ENCODE results near the gene CTIF.

Gene CTIF

DNA sequence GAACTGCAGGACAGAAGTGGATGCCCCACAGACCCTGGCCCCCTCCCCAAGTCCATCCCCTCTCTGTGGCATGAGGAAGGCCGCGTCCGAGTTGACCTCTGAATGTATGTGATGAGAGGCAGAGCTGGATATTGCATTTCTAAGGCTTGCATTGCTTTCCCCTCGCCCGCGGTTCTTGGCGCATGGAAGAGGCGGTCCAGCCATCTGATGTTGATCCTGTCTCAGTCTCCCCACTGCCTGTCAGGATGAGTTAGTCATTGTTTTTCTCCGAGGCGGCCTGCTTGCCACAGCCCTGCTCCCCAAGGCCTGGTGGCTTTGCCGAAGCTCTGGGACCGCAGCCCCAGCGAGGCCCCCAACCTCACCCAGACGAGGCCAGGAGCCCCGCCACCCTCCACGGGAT, 323.3 kb downstream of the CTIF start:
- no peak for FAIRE-seq
- no peak for TF ChIP-seq TAF1 (IDR thresholded peaks at IDR 0.05; ENCODE audit: low read depth, low read length)
- TF ChIP-seq POLR2AphosphoS5 (IDR thresholded peaks at IDR 0.05; ENCODE audit: low read depth, low read length), result no peak
- TF ChIP-seq POU2F2 (IDR thresholded peaks at IDR 0.05; ENCODE audit: low read depth, low read length), result no peak
- no peak for TF ChIP-seq POLR2A (IDR thresholded peaks at IDR 0.05; ENCODE audit: low read depth, low read length)
- TF ChIP-seq PAX5 (IDR thresholded peaks at IDR 0.05; ENCODE audit: insufficient read depth, low read length, severe bottlenecking), result no peak
- no peak for TF ChIP-seq SPI1 (IDR thresholded peaks at IDR 0.05; ENCODE audit: low read depth, low read length)

DNA sequence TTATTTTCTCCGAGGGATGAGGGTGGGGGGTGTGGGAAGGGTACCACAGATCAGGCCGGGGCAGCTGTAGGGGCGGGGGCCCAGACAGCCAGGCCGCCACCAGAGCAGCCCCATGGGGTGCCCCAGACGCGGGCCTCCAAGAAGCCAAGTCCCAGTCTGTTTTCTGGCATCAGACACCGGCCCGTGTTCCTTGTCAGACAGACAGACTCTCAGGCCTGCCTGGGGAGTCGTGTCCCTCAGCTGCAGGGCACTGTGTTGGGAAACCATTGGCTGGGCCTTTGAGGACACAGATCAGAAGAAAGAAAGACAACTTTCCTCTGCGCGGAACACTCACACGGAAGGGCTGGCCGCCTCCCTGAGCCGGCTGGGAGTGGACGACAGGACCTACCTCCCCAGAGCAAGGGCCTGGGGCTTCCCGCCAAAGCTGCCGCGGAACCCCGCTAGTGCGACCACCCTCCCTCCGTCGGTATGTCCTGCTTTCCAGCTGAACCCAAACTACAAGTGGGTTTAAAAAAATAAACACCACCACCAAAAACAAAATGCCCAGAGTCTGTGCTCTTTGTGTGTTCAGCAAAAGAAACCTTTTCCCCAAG, 323.9 kb downstream of the CTIF start:
- no peak for DNase-seq (ENCODE audit: insufficient read length, low spot score)
- no peak for FAIRE-seq
- TF ChIP-seq POLR2AphosphoS5 (IDR thresholded peaks at IDR 0.05; ENCODE audit: low read depth, low read length) (no peak), SPI1 (IDR thresholded peaks at IDR 0.05; ENCODE audit: low read depth, low read length) (no peak), TAF1 (IDR thresholded peaks at IDR 0.05; ENCODE audit: low read depth, low read length) (no peak), POLR2A (IDR thresholded peaks at IDR 0.05; ENCODE audit: low read depth, low read length) (no peak), POU2F2 (IDR thresholded peaks at IDR 0.05; ENCODE audit: low read depth, low read length) (no peak), PAX5 (IDR thresholded peaks at IDR 0.05; ENCODE audit: insufficient read depth, low read length, severe bottlenecking) (no peak)

More for the DNA sequence above, 323.3 kb downstream of the CTIF start:
- no peak for DNase-seq (ENCODE audit: insufficient read length, low spot score)

DNA sequence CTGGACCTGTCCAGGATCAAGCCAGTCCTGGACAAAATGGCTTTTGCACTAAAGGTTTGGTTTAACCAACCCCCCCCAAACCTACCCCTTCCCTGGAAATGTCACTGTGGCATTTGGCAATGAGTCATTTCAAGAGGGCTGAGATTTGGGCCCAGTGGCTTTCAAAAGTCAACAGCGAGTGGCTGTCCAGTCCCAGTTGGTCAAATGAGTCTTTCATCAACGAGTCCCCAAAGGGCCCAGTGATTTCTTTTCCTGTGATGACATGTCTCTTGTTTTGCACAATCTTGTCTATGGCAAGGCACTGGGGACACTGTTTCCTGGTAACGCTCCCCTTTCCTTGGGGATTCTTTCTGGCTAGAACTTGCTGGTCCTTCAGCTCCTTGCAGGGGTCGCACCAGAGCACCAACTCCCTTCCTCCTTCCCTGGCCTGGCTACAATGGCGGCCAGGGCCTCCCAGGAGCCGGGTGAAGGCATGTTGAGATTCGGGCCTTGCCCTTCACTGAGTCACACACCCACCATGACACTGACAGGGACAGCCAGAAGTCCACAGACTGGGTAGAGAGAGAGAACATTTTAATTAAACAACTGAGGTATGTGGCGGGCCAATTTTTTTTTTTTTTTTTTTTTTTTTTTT, 324.7 kb downstream of the CTIF start:
- DNase-seq (ENCODE audit: insufficient read length, low spot score), result no peak
- TF ChIP-seq TAF1 (IDR thresholded peaks at IDR 0.05; ENCODE audit: low read depth, low read length) (no peak), SPI1 (IDR thresholded peaks at IDR 0.05; ENCODE audit: low read depth, low read length) (no peak), POLR2AphosphoS5 (IDR thresholded peaks at IDR 0.05; ENCODE audit: low read depth, low read length) (no peak), PAX5 (IDR thresholded peaks at IDR 0.05; ENCODE audit: insufficient read depth, low read length, severe bottlenecking) (no peak), POU2F2 (IDR thresholded peaks at IDR 0.05; ENCODE audit: low read depth, low read length) (no peak), POLR2A (IDR thresholded peaks at IDR 0.05; ENCODE audit: low read depth, low read length) (no peak)
- no peak for FAIRE-seq

DNA sequence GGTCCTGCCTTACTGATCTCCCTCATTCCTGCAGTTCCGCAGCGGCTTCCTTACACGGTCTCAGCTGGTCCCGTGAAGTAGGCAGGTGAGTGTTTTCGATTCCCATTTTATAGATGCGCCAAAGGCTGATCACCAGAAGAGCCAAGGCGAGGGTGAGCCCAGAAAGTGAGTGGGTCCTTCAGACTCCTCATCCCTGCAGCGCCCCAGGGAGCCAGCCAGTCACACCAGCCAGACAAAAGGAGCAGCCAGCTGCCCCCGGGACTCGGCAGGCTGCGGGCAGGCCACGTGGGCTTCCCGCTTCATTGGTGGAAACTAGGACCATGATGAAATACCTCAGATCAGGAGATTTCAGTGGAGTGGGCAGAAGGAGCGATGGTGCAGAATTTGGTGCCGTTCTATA, 326.0 kb downstream of the CTIF start:
- DNase-seq (ENCODE audit: insufficient read length, low spot score), result no peak

DNA sequence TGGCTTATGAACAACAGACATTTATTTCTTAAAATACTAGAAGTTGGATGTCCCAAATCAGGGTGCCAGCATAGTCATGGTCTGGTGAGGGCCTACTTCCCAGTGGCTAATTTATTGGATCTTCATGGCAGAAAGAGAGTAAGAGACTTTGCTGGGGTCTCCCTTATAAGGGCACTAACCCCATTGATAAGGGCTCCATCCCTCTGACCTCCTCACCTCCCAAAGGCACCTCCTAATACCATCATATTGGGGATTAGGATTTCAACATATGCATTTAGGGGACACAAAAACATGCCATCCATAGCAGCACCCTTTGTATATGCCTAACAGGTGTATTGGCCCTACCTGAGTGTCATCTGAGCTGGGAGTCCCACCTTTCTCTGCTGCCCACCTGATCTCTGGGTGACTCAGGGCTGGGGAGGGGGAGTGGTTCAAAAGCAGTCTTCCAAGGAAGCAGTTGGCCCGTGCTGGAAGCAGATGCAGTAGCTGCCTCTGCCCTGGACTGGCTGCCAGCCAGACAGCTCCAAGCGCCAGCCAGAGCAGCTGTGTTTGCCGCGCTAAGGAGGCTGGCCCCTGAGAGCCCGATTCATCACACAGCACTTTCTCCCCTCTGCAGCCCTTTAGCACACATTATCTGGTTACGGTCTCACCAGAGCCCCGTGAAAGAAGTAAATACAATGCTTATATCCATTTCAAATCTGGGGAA, 327.4 kb downstream of the CTIF start:
- TF ChIP-seq PAX5 (IDR thresholded peaks at IDR 0.05; ENCODE audit: insufficient read depth, low read length, severe bottlenecking), result no peak
- no peak for TF ChIP-seq POLR2A (IDR thresholded peaks at IDR 0.05; ENCODE audit: low read depth, low read length)
- TF ChIP-seq POLR2AphosphoS5 (IDR thresholded peaks at IDR 0.05; ENCODE audit: low read depth, low read length), result no peak
- no peak for TF ChIP-seq SPI1 (IDR thresholded peaks at IDR 0.05; ENCODE audit: low read depth, low read length)
- TF ChIP-seq POU2F2 (IDR thresholded peaks at IDR 0.05; ENCODE audit: low read depth, low read length), result no peak
- TF ChIP-seq TAF1 (IDR thresholded peaks at IDR 0.05; ENCODE audit: low read depth, low read length), result no peak
- FAIRE-seq, result no peak
- no peak for DNase-seq (ENCODE audit: insufficient read length, low spot score)

More for the DNA sequence above, 326.0 kb downstream of the CTIF start:
- FAIRE-seq, result no peak
- TF ChIP-seq TAF1 (IDR thresholded peaks at IDR 0.05; ENCODE audit: low read depth, low read length), result no peak
- TF ChIP-seq POLR2A (IDR thresholded peaks at IDR 0.05; ENCODE audit: low read depth, low read length), result no peak
- no peak for TF ChIP-seq PAX5 (IDR thresholded peaks at IDR 0.05; ENCODE audit: insufficient read depth, low read length, severe bottlenecking)
- no peak for TF ChIP-seq POLR2AphosphoS5 (IDR thresholded peaks at IDR 0.05; ENCODE audit: low read depth, low read length)
- TF ChIP-seq SPI1 (IDR thresholded peaks at IDR 0.05; ENCODE audit: low read depth, low read length), result no peak
- TF ChIP-seq POU2F2 (IDR thresholded peaks at IDR 0.05; ENCODE audit: low read depth, low read length), result no peak

DNA sequence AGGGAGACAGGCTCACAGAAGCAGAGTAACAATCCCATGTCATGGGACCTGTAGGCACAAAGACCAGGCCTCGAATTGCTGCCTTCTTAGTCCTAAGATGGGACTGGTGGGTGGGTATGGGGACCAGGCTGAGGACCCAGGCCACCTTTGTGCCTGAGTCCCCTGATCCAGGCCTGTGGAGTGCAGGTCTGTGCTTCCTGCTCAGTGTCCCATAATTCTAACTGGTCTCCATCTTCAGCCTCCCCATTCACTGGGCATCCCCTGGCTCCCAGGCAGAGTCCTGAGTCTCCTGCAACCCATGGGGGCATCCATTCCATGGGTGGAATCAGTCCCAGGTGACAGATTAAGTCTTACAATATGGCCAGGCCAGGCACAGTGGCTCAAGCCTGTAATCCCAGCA, 328.0 kb downstream of the CTIF start:
- TF ChIP-seq POLR2AphosphoS5 (IDR thresholded peaks at IDR 0.05; ENCODE audit: low read depth, low read length) (no peak), POLR2A (IDR thresholded peaks at IDR 0.05; ENCODE audit: low read depth, low read length) (no peak), PAX5 (IDR thresholded peaks at IDR 0.05; ENCODE audit: insufficient read depth, low read length, severe bottlenecking) (no peak), TAF1 (IDR thresholded peaks at IDR 0.05; ENCODE audit: low read depth, low read length) (no peak), POU2F2 (IDR thresholded peaks at IDR 0.05; ENCODE audit: low read depth, low read length) (no peak), SPI1 (IDR thresholded peaks at IDR 0.05; ENCODE audit: low read depth, low read length) (no peak)
- FAIRE-seq (peak; percentile 5), DNase-seq (ENCODE audit: insufficient read length, low spot score) (no peak)

DNA sequence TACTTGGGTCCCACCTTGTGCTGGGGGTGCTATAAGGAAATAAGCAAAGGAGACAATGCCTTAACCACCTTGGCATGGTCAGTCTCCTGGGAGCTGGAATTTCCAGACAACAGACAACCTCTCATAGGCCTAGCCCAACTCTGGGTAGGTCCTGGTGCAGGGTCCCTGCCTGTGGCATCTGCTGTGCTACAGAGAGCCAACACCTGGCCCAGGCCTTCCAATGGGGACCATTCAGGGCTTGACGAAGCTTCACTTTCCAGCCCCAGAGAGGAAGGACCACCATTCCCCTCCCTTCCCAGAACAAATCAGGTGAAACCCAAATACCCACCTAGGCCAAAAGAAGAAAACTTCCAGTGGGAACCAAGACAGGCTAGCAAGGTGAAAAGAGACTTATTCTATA, 329.1 kb downstream of the CTIF start:
- FAIRE-seq (no peak), DNase-seq (ENCODE audit: insufficient read length, low spot score) (no peak)
- TF ChIP-seq TAF1 (IDR thresholded peaks at IDR 0.05; ENCODE audit: low read depth, low read length), result no peak
- no peak for TF ChIP-seq POU2F2 (IDR thresholded peaks at IDR 0.05; ENCODE audit: low read depth, low read length)
- no peak for TF ChIP-seq POLR2A (IDR thresholded peaks at IDR 0.05; ENCODE audit: low read depth, low read length)
- no peak for TF ChIP-seq POLR2AphosphoS5 (IDR thresholded peaks at IDR 0.05; ENCODE audit: low read depth, low read length)
- no peak for TF ChIP-seq SPI1 (IDR thresholded peaks at IDR 0.05; ENCODE audit: low read depth, low read length)
- no peak for TF ChIP-seq PAX5 (IDR thresholded peaks at IDR 0.05; ENCODE audit: insufficient read depth, low read length, severe bottlenecking)

DNA sequence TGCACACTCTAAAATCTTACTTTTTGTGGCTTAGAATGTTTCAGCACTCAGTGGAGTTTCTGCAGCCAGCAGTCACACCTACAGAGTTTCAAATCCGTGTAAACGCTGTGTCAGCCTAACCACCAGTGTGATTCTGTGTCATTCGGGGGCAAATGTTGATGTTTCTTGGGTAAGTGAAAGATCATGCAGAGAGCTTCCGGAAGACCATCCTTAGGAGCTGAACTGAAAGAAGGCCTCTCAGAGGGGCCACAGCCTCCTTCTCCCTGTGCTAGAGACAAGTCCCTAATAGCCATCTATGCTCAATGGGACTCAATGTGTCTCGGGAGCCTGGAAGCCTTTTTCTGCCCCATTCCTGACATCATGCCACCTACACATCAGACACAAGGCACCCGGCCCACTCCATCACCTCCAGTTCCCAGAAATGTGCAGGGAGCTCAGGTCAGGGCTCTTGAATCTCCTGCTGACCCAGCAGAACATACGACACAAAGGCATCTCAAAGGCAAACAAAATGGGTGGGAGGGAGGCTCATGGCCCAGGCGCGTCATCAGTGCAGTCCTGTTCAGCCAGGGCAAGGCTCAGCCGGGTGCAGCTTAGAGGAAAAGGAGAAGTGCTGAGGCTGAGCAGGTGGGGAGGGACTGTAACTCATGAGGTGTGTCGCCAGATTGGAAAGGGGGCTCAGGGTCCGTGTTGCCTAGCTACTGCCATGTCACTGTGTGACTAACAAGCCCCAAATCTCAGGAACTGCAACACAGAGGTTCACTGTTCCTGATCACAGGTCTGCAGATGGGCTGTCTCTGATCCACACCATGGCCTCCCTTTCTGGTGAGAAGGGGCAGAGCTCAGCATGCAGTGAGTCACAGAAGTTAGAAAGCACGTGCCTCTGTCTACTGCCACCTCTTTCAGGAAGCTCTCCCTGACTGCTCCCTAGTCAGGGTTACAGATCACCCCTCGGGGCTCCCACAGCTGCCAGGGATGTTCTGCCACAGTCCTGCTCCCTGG, 329.9 kb downstream of the CTIF start:
- TF ChIP-seq PAX5 (IDR thresholded peaks at IDR 0.05; ENCODE audit: insufficient read depth, low read length, severe bottlenecking) (peak; percentile 12), POLR2A (IDR thresholded peaks at IDR 0.05; ENCODE audit: low read depth, low read length) (no peak), POLR2AphosphoS5 (IDR thresholded peaks at IDR 0.05; ENCODE audit: low read depth, low read length) (peak; percentile 52; the same call in 1 of the 2 replicates), POU2F2 (IDR thresholded peaks at IDR 0.05; ENCODE audit: low read depth, low read length) (peak; percentile 70; the same call in 1 of the 2 replicates), TAF1 (IDR thresholded peaks at IDR 0.05; ENCODE audit: low read depth, low read length) (no peak), SPI1 (IDR thresholded peaks at IDR 0.05; ENCODE audit: low read depth, low read length) (peak; percentile 98)
- DNase-seq (ENCODE audit: insufficient read length, low spot score) (peak; percentile 73), FAIRE-seq (peak; percentile 91)

Data from GM12891 (cell line).